ENCODE measurements around the gene SIT1.

- peak; percentile 38 to 59 (median 45) for TF ChIP-seq CTCF (IDR thresholded peaks at IDR 0.05)
- no peak for TF ChIP-seq POLR2A (IDR thresholded peaks at IDR 0.05)
- TF ChIP-seq EP300 (IDR thresholded peaks at IDR 0.05): no peak
Observed at GRCh38 chr9:35611230-35611797, 39.4 kb downstream of the SIT1 start.
